Mesendoderm (in vitro differentiated cells): Measurements from ENCODE around the gene WFDC10A.

Experiments used
- DNase-seq: peaks from one replicate; pipeline ENCODE4 v3.0.0; 2013
- H2AK5ac ChIP-seq: 2 replicates; pipeline ENCODE4 v1.6.1; 2013; ENCODE audit warnings: low read length, inconsistent platforms
- H2BK120ac ChIP-seq: 2 replicates; pipeline ENCODE4 v1.6.1; 2013; ENCODE audit warnings: low read depth, mild to moderate bottlenecking, low read length, moderate library complexity, mixed read lengths
- H2BK15ac ChIP-seq: replicated peaks from 2 replicates; pipeline ENCODE4 v1.6.1; 2013; ENCODE audit warnings: low read depth, mild to moderate bottlenecking, moderate library complexity
- H2BK5ac ChIP-seq: 2 replicates; pipeline ENCODE4 v1.6.1; 2013; ENCODE audit warnings: low read length, inconsistent platforms
- H3K18ac ChIP-seq: 2 replicates; pipeline ENCODE4 v1.6.1; 2013; ENCODE audit warnings: mild to moderate bottlenecking, low read length, mixed read lengths
- H3K23ac ChIP-seq: one replicate; pipeline ENCODE4 v1.6.1; 2013; ENCODE audit warnings: low read length
- H3K27ac ChIP-seq: 2 replicates; pipeline ENCODE4 v1.5.1; 2013; ENCODE audit warnings: low read depth, mild to moderate bottlenecking, inconsistent platforms, low read length, moderate library complexity
- H3K27me3 ChIP-seq: 2 replicates; pipeline ENCODE4 v1.6.1; 2013; ENCODE audit warnings: low read length, control low read depth, mild to moderate bottlenecking, inconsistent platforms; ENCODE audit not compliant: insufficient read depth, poor library complexity
- H3K36me3 ChIP-seq: 2 replicates; pipeline ENCODE4 v1.6.1; 2013; ENCODE audit warnings: low read length, inconsistent platforms; ENCODE audit not compliant: control insufficient read depth, insufficient read depth
- H3K4ac ChIP-seq: one replicate; pipeline ENCODE4 v1.6.1; 2013; ENCODE audit warnings: low read depth, mild to moderate bottlenecking, low read length, moderate library complexity
- H3K4me1 ChIP-seq: 2 replicates; pipeline ENCODE4 v1.6.1; 2013; ENCODE audit warnings: low read depth, low read length, inconsistent platforms; ENCODE audit not compliant: control insufficient read depth
- H3K4me2 ChIP-seq: 2 replicates; pipeline ENCODE4 v1.6.1; 2013; ENCODE audit warnings: low read length
- H3K4me3 ChIP-seq: 2 replicates; pipeline ENCODE4 v1.5.1; 2013; ENCODE audit warnings: mild to moderate bottlenecking, low read length
- H3K56ac ChIP-seq: one replicate; pipeline ENCODE4 v1.6.1; 2013; ENCODE audit warnings: low read length
- H3K79me1 ChIP-seq: 2 replicates; pipeline ENCODE4 v1.6.1; 2013; ENCODE audit warnings: low read length, inconsistent platforms
- H3K79me2 ChIP-seq: 2 replicates; pipeline ENCODE4 v1.6.1; 2013; ENCODE audit warnings: mild to moderate bottlenecking, low read length; ENCODE audit not compliant: control insufficient read depth, insufficient read depth
- H3K9ac ChIP-seq: 2 replicates; pipeline ENCODE4 v1.6.1; 2013; ENCODE audit warnings: low read length, inconsistent platforms
- H4K5ac ChIP-seq: one replicate; pipeline ENCODE4 v1.6.1; 2013; ENCODE audit warnings: low read length
- H4K8ac ChIP-seq: one replicate; pipeline ENCODE4 v1.6.1; 2013; ENCODE audit warnings: low read depth, mild to moderate bottlenecking, control low read depth, low read length, moderate library complexity
- WGBS: extraction: QIAGEN DNeasy Blood & Tissue Kit; methylation state at CpG from one replicate; pipeline ENCODE4 v1.1.7; 2013; ENCODE audit warnings: low lambda C conversion rate, missing lambda C conversion rate; ENCODE audit not compliant: insufficient coverage; ENCODE audit errors: extremely low coverage; 5-methylcytosine and 5-hydroxymethylcytosine counted together

Gene WFDC10A

DNA sequence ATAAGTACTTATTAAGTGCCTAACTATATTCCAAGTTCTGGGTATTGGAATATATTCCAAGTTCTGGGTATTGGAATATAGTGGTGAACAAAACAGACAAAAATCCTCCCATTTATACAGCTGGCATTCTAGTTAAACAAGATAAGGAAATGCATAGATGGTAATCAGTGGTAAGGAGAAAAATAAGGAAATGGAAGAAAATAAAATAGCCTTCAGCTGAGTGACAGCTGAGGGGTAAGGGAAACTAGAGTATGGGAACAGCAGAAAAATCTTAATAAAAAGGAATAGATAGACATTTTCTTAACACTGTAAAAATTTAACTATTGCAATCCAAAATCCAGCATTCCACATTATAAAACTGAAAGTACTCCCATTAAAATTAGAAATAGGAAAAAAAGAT, 17.2 kb upstream of the WFDC10A start:
- Histone ChIP-seq H3K27me3 (no peaks in the 10 kb centered on the region), H2BK120ac (no peak overlapping the region), H4K8ac (no peak overlapping the region), H3K4me3 (no peak overlapping the region), H2BK5ac (no peak overlapping the region), H4K5ac (no peak overlapping the region), H3K79me2 (no peaks in the 10 kb centered on the region), H3K79me1 (no peaks in the 10 kb centered on the region), H3K4ac (no peak overlapping the region), H2BK15ac (no peak overlapping the region), H3K23ac (no peak overlapping the region), H3K36me3 (no peaks in the 10 kb centered on the region), H3K9ac (no peak overlapping the region), H2AK5ac (no peak overlapping the region), H3K4me2 (no peak overlapping the region), H3K18ac (no peak overlapping the region), H3K4me1 (no peaks in the 10 kb centered on the region), H3K56ac (no peak overlapping the region), H3K27ac (no peak overlapping the region)
- DNase-seq = no peak

DNA sequence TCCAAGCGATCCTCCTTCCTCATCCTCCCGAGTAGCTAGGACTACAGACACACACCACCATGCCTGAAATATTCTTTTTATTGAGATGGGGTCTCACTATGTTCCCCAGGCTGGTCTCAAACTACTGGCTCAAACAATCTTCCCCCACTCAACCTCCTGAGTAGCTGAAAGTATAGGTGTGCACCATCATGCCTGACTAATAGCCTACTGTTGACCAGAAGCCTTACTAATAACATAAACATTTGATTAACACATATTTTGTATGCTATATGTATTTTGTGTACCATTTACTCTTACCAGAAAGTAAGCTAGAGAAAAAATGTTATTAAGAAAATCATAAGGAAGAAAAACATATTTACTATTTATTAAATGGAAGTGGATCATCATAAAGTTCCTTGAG, 11.9 kb upstream of the WFDC10A start:
- Histone ChIP-seq H3K36me3 (no peaks in the 10 kb centered on the region), H2BK5ac (no peak overlapping the region), H4K5ac (no peak overlapping the region), H3K79me1 (no peaks in the 10 kb centered on the region), H4K8ac (no peak overlapping the region), H3K79me2 (no peaks in the 10 kb centered on the region), H3K23ac (no peak overlapping the region), H3K4me1 (no peaks in the 10 kb centered on the region), H3K18ac (no peak overlapping the region), H3K27ac (no peak overlapping the region), H3K56ac (no peak overlapping the region), H2BK15ac (peak overlapping the region; percentile 42), H2BK120ac (no peak overlapping the region), H3K4me2 (no peak overlapping the region), H3K4ac (no peak overlapping the region), H3K4me3 (no peak overlapping the region), H3K27me3 (no peaks in the 10 kb centered on the region), H3K9ac (no peak overlapping the region), H2AK5ac (no peak overlapping the region)
- DNase-seq = no peak
- whole genome bisulfite sequencing = no CpG with 5 or more reads among the region's 2 CpGs

DNA sequence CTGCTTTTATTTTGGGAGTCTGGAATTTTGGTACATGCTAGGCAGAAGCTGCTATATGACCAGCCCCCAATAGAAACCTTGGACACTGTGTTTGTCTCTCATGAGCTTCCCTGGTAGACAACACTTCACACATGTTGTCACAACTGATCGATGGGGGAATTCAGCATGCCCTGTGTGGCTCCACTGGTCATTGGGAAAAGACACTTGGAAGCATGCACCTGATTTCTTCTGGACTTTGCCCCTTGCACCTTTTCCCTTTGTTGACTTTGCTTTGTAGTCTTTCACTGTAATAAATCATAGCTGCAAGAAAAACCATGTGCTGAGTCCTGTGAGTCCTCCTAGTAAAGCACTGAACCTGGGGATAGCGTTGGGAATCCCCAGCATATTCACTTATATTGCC, 7.9 kb upstream of the WFDC10A start:
- Histone ChIP-seq H3K56ac (no peak overlapping the region), H3K18ac (no peak overlapping the region), H3K27me3 (no peaks in the 10 kb centered on the region), H4K5ac (no peak overlapping the region), H2BK5ac (no peak overlapping the region), H3K27ac (no peak overlapping the region), H3K79me1 (no peaks in the 10 kb centered on the region), H4K8ac (no peak overlapping the region), H3K4ac (no peak overlapping the region), H3K4me1 (no peaks in the 10 kb centered on the region), H3K36me3 (no peaks in the 10 kb centered on the region), H3K79me2 (no peaks in the 10 kb centered on the region), H3K9ac (no peak overlapping the region), H3K4me3 (no peak overlapping the region), H3K23ac (no peak overlapping the region), H2BK120ac (no peak overlapping the region), H2AK5ac (no peak overlapping the region), H3K4me2 (no peak overlapping the region), H2BK15ac (no peak overlapping the region)
- WGBS = no CpG with 5 or more reads among the region's 2 CpGs
- DNase-seq = no peak

DNA sequence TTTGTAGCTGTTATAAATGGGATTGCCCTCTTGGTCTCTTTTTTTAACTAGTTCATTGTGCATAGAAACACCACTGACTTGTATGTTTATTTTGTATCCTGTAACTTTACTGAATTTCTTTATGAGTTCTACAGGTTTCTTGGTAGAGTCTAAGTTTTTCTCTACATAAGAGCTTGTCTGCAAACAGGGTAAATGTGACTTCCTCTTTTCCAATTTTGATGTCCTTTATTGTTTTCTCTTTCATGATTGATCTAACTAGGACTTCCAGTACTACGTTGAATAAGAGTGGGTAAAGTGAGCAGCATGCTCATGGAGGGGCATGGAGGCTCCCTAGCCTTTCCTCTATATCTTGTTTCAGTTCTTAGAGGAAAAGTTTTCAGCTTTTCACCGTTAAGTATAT, 3.0 kb upstream of the WFDC10A start:
- H2AK5ac ChIP-seq = no peak overlapping the region
- no peak overlapping the region for H2BK15ac ChIP-seq
- no peak overlapping the region for H2BK120ac ChIP-seq
- no peaks in the 10 kb centered on the region for H3K79me1 ChIP-seq
- no peak overlapping the region for H3K9ac ChIP-seq
- peaks cover 2% of the 10 kb centered on the region for H3K4me1 ChIP-seq
- no peaks in the 10 kb centered on the region for H3K79me2 ChIP-seq
- no peak overlapping the region for H4K8ac ChIP-seq
- H3K27me3 ChIP-seq = no peaks in the 10 kb centered on the region
- H3K36me3 ChIP-seq = no peaks in the 10 kb centered on the region
- no peak overlapping the region for H4K5ac ChIP-seq
- H3K4me2 ChIP-seq = no peak overlapping the region
- no peak overlapping the region for H3K18ac ChIP-seq
- H3K4me3 ChIP-seq = no peak overlapping the region
- H3K23ac ChIP-seq = no peak overlapping the region
- WGBS = no CpG with 5 or more reads among the region's 2 CpGs
- no peak overlapping the region for H2BK5ac ChIP-seq
- no peak overlapping the region for H3K4ac ChIP-seq
- H3K27ac ChIP-seq = no peak overlapping the region
- no peak for DNase-seq
- H3K56ac ChIP-seq = no peak overlapping the region

DNA sequence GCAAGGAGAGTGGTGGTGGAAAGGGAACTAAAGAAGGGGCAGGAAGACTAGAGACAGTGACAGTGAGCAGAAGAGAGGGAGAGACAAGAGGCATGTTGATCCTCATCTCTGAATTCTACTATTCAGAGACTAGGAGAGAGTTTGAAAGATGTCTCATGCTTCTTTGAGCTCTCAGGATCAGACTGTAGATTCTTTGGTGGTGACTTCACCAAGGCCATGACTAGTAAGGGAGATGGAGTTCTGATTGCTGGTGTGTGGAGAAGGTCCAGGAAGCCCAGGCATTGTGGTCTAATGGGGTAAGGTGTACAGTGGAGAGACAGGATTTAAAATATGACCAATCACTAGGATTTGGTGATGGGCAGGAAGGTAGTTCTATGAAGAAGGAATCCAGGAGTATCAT, 832 bp downstream of the WFDC10A start:
- H3K4me1 ChIP-seq = peaks cover 2% of the 10 kb centered on the region
- no peak overlapping the region for H3K23ac ChIP-seq
- peak; percentile 15 for DNase-seq
- peak overlapping the region; percentile 30 for H3K56ac ChIP-seq
- H2BK120ac ChIP-seq = no peak overlapping the region
- no peak overlapping the region for H4K5ac ChIP-seq
- H3K27me3 ChIP-seq = no peaks in the 10 kb centered on the region
- H3K36me3 ChIP-seq = no peaks in the 10 kb centered on the region
- H2BK5ac ChIP-seq = no peak overlapping the region
- no peak overlapping the region for H3K4me3 ChIP-seq
- peak overlapping the region; percentile 0 for H2AK5ac ChIP-seq
- H3K79me1 ChIP-seq = no peaks in the 10 kb centered on the region
- no peak overlapping the region for H3K27ac ChIP-seq
- H3K9ac ChIP-seq = no peak overlapping the region
- H4K8ac ChIP-seq = no peak overlapping the region
- no peak overlapping the region for H3K4ac ChIP-seq
- no peak overlapping the region for H2BK15ac ChIP-seq
- H3K79me2 ChIP-seq = no peaks in the 10 kb centered on the region
- H3K18ac ChIP-seq = no peak overlapping the region
- no peak overlapping the region for H3K4me2 ChIP-seq

DNA sequence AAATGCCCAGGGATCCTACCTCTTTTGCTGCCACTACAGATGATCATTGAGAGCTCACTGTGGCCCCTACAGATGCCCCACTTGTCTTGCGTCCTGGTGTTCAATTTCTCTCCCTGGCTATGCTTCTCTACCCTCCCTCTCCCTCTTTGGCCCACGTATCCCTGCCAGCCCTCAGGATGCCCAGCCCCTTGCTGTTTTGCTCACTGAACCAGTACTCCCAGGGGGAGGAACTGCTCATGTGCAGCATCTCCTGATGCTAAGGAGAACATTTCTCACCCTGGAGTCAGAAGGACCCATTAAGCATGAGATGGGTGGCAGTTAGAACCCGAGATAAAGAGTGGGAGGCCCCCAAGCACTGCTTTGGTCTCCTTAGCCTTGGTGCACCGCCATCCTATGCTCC, 1.6 kb downstream of the WFDC10A start, which contains the start of gene WFDC9:
WFDC9 (minus strand) TSS at position 101 of the 400 bp plus-strand sequence. CDS start 21,103 bp downstream, outside the sequence.
- no peak within 1 kb of the TSS for H4K5ac ChIP-seq
- H3K4me1 ChIP-seq = peaks cover 2% of the 10 kb centered on the region
- no peak within 1 kb of the TSS for H3K9ac ChIP-seq
- H3K27ac ChIP-seq = no peak within 1 kb of the TSS
- no peaks in the 10 kb centered on the region for H3K36me3 ChIP-seq
- peak within 1 kb of the TSS; percentile 30 for H3K56ac ChIP-seq
- no peak within 1 kb of the TSS for H3K4me2 ChIP-seq
- DNase-seq = no peak
- H2AK5ac ChIP-seq = peak within 1 kb of the TSS; percentile 0
- H2BK120ac ChIP-seq = no peak within 1 kb of the TSS
- no peak within 1 kb of the TSS for H2BK5ac ChIP-seq
- H2BK15ac ChIP-seq = no peak within 1 kb of the TSS
- H3K4me3 ChIP-seq = no peak within 1 kb of the TSS
- no peaks in the 10 kb centered on the region for H3K79me1 ChIP-seq
- no peak within 1 kb of the TSS for H3K4ac ChIP-seq
- H3K23ac ChIP-seq = no peak within 1 kb of the TSS
- H4K8ac ChIP-seq = no peak within 1 kb of the TSS
- H3K18ac ChIP-seq = no peak within 1 kb of the TSS
- H3K27me3 ChIP-seq = no peaks in the 10 kb centered on the region
- no peaks in the 10 kb centered on the region for H3K79me2 ChIP-seq
- no CpG with 5 or more reads among the region's 4 CpGs for WGBS
